GM12864 (cell line): Measurements from ENCODE around the gene SPAG4.

ENCODE experiments used
- DNase-seq: peaks from one replicate; pipeline ENCODE4 v3.0.0-alpha.2; 2011; ENCODE audit warnings: low read depth
- H3K4me3 ChIP-seq: 2 replicates; pipeline ENCODE4 v1.5.1; 2011; ENCODE audit warnings: mild to moderate bottlenecking, low read depth, low read length, control low read depth
- CTCF ChIP-seq: IDR thresholded peaks from 2 replicates; pipeline ENCODE4 v1.5.1; 2011; ENCODE audit warnings: low read depth, mild to moderate bottlenecking, moderate library complexity, low read length, control low read depth, inconsistent platforms; ENCODE audit errors: missing control alignments

Gene SPAG4

GRCh38 chr20:35598476-35598875 is 17.2 kb upstream of the SPAG4 start:
- H3K4me3 ChIP-seq, result no peak overlapping the region
- DNase-seq, result no peak
- no peak for TF ChIP-seq CTCF

DNA sequence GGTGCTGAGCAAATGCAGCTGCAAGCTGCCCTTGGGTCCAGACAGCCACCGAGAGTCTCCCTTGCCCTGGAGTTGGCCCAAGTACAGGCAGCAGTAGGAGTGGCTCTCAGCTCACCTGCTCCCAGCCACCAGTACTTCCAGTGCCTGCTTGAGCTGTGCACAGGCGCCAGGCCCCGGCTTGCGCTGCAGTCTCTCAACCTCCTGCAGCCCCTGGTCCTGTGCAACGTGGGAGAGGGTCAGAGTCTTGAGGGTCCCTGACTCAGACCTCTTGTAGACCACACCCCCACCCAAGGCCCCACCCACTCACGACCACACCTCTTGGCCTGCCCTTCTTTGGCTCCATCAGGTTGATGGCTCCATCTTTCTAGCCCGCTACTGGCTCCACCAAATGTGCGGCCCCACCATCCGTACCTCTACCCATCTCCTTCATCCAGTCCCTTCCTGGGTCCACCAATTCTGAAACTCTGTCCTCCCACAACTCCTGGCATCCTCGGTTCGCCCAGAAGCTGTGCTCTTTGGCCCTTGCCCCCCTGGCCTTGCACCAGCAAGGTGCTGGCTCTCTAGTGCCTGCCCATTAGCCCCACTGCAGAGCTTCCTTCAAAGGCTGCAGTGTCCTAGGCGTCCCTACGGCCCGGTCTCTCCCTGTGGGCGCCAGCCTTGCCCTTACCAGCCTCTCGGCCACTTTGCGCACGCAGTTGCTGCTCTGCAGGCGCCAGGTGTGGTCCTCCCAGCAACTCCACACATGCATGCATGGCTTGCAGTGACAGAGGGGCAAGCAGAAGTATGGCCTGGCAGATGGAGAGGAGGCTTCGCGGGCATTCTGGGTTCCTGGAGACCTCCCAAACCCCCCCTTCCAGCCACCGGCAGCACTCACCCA is 16.5 kb upstream of the SPAG4 start:
- TF ChIP-seq CTCF, result no peak
- no peak overlapping the region for H3K4me3 ChIP-seq
- DNase-seq, result no peak

- DNase-seq, result no peak
- H3K4me3 ChIP-seq, result no peak overlapping the region
- TF ChIP-seq CTCF, result no peak
These were observed 15.9 kb upstream of the SPAG4 start for GRCh38 chr20:35599776-35600120.

GRCh38 chr20:35600176-35600992 is 15.2 kb upstream of the SPAG4 start:
- TF ChIP-seq CTCF, result no peak
- no peak for DNase-seq
- H3K4me3 ChIP-seq, result no peak overlapping the region

GRCh38 chr20:35600993-35601973 is 14.3 kb upstream of the SPAG4 start:
- no peak for DNase-seq
- peak; percentile 43 for TF ChIP-seq CTCF
- H3K4me3 ChIP-seq, result peak overlapping the region; percentile 42

GRCh38 chr20:35601990-35602389 is 13.6 kb upstream of the SPAG4 start:
- H3K4me3 ChIP-seq, result peak overlapping the region; percentile 42
- no peak for DNase-seq
- no peak for TF ChIP-seq CTCF
